Fibroblast of lung (primary cell): ENCODE data around the gene DNAJC8.

ENCODE experiments used
- EZH2 ChIP-seq: IDR thresholded peaks from 2 replicates; pipeline ENCODE4 v1.5.1; 2012; ENCODE audit warnings: low read length, control low read depth, mild to moderate bottlenecking; ENCODE audit errors: missing control alignments
- TF ChIP-seq, protein P1 (sequence below), 2 donors: IDR thresholded peaks in 1 of 2; conservative IDR thresholded peaks in 1 of 2; 1 replicate in 1 of 2; 2 replicates in 1 of 2; pipeline ENCODE4 v1.5.1; 2011 to 2012; ENCODE audit warnings: low read length in 2 of 2, control low read depth in 1 of 2, inconsistent platforms in 1 of 2, low read depth in 1 of 2, mild to moderate bottlenecking in 1 of 2

DNA sequence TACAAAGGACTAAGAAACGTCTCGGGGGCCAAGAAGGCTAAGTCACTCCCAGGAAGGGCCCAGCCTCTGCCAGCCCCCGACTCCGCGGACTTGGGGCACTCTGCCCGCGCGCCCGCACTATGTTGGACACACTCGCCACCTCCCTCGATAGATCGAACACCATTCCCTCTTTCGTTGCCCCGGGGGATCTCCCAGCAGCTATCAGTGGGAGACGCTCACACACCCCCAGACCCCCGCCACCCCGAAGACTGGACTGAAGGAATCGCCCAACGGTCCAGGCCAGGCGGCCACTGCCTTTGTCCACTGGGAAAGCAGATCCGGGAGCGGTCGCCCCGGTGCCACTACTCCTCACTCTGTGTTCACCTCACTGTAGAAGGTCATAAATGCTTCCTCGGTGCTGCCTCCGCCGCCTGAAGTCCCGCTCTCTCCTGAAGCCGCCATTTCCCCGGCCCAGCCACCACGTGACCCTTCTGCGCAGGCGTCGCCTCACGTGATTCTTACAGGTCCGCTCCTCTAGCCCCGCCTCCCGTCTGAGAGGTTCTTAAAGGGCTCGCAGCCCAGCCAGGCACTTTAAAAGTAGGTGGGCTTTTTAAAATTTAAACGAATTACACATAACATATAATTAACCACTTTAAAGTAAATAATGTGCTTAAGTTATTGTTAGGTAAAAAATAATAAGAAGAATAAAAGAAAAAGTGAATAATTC lies at the start of gene DNAJC8:
- TF ChIP-seq, protein P1, sequence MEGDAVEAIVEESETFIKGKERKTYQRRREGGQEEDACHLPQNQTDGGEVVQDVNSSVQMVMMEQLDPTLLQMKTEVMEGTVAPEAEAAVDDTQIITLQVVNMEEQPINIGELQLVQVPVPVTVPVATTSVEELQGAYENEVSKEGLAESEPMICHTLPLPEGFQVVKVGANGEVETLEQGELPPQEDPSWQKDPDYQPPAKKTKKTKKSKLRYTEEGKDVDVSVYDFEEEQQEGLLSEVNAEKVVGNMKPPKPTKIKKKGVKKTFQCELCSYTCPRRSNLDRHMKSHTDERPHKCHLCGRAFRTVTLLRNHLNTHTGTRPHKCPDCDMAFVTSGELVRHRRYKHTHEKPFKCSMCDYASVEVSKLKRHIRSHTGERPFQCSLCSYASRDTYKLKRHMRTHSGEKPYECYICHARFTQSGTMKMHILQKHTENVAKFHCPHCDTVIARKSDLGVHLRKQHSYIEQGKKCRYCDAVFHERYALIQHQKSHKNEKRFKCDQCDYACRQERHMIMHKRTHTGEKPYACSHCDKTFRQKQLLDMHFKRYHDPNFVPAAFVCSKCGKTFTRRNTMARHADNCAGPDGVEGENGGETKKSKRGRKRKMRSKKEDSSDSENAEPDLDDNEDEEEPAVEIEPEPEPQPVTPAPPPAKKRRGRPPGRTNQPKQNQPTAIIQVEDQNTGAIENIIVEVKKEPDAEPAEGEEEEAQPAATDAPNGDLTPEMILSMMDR (conservative IDR thresholded peaks at IDR 0.05 in 1 of 2, IDR thresholded peaks at IDR 0.05 in 1 of 2; ENCODE audit: low read depth in 1 of 2, low read length in 2 of 2), result no peak
- no peak for TF ChIP-seq EZH2
